Stimulated activated CD4-positive, alpha-beta T cell treated with anti-CD3 and anti-CD28 coated beads, Interleukin-4, amount 100 ng/mL, for 48 hours (primary cell): ENCODE measurements around the gene PHLDA3.

Experiments used
- DNase-seq, 2 donors: peaks; one replicate each; pipeline ENCODE4 v3.0.0-alpha.2; 2020; ENCODE audit warnings: low read depth in 2 of 2

PHLDA3 gene

DNA sequence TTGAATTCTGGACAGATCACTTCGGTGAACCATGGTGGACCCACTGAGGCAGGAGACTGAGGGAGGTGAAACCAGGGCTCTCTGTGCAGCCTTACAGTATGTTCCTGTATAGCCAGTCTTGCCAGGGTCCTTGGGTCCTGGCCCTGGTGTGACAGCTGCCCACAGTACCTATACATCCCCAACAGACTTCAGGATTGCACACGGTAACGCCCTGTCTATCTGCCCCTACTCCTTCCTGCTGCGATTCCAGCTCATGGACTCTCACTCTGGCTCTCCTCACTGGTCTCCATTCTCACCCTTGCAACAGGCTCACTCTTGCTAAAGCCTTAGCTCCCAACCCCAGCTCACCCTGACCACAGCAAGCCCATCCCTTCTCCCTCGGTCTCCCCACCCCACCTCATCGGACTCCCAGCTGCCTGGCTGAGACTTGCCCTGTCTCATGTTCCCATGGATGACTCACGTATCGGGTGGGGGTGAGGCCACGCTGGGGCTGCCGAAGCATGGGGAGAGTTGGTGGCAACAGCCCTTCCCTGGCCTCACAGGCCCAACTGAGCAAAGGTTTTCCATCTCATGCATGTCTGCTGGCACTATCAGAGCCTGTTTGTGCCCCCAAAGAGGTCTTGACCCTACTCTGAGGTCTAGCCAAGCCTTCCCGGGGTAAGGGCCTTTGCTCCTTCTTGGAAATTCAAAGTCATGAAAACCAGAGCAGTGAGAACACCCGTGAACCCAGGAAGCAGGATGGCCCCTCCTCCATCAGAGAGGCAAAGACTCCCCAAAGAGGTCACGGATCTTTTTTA, 7.1 kb downstream of the PHLDA3 start:
- no peak for DNase-seq

DNA sequence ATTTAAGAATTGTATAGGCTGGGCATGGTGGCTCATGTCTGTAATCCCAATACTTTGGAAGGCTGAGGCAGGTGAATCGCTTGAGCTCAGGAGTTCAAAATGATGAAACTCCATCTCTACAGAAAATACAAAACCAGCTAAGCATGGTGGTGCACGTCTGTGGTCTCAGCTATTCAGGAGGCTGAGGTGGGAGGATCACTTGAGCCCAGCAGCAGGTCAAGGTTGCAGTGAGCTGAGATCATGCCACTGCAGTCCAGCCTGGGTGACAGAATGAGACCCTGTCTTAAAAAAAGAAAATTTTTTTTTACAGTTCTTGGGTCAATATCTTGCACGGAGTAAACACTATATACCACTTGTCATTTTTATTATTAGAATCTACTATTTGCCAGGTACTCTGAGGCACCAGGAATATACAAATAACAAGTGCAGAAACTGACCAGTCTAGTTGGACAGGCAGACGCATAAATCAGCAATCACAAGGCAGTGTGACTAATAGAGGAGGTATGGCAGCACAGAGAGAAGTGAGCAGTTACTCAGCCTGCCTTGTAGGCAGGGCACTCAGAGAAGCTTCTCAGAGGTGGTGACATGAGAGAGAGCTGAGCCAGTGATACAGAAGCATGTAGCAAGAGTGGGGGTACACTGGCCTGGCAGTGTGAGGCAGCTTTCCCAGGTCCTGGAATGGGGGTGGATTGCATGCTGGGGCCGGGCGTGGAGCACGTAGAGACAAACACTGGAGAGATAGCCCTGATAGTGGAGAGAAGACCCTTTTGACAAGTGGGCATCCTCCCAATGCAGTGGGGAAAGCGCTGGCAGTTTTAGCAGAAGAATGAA, 8.0 kb downstream of the PHLDA3 start:
- no peak for DNase-seq

DNA sequence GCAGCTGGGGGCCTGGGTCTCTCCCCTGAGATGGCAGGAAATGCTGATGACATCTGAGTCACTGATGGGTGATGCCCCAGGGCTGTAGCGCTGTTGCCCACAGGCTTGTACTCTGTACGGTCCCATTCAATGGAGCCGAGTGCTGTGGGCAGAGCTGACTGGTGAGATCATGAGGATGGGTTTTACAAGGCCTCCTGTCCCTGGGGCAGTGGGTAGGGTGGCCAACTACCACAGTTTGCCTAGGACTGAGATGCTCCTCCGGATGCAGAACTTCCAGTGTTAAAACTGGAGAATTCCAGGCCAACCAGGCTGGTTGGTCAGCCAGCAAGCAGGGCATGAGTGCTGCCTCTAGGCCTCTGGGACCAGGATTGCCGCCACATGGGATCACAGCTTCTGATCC, 9.2 kb downstream of the PHLDA3 start:
- no peak for DNase-seq

DNA sequence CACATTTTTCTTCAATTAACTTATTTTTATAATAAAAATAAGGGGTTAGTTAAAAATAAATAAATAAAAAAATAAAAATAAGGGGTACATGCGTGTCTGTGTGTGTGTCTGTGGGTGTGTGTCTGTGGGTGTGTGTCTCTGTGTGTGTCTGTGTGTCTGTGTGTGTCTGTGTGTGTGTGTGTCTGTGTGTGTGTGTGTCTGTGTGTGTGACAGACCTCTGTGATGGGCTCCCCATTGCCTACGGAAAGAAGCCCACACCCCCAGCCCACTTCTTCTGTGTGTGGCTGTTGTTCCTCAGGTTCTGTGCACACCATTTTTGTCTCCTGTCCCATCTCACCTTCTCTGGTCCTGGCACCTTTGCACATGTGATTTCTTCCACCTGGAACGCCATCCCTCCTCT, 9.9 kb downstream of the PHLDA3 start:
- DNase-seq: no peak

DNA sequence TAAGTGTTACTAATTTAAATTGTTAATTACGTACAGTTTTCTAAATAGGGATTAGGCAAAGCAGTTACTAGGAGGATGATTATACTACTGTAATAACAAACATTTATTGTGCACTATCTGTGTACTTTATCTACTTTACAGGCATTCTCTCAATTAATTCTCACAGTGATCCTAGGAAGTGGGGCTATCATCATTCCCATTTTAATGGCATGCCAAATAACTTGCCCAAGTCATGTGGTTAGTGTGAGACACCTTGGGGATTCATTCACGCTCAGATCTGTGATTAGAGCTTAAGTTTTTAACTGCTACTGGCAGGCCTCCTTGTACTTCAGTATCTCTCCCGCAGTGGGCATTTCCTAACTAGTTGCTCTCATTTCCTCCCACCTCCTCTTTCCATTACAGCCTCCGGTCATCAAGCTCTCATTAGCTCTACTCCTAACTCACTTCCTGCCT, 11.5 kb downstream of the PHLDA3 start:
- DNase-seq: no peak

DNA sequence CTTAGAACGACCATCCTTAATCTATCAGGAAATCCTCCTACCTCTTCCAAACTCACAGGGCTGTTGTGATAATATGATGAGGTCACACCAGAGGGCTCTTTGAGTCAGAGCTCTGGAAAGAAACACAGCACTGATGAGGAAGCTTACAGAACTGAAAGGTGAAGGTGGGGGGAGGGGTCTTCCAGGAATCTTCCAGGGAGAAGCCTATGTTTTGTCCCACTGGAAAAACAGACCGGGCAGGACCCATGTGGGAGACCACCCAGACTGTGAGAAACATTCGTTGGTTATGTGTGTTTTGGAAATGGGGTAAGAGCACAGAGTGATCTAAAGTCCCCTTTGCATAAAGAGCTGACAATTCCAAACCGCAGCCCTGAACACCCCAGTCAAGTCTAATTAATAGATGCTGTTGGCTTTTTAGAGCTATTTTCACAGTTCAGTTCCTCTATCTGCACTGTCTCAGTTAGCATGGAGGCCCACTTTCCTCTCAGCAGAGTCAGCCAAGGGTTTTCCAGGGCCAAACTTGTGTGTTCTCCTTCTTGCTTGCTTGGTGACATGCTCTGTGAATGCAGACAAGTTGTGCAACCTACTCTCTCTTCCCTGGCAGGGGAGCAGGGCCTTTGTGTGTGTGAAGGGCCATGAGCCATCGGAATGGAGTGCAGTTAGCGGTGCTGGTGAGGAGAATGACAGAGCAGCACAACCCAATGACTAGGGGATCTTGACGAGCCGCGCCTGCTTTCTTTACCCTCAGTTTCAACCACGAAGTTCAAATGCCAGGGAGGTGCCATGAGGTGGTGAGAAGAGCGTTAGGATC, 12.3 kb downstream of the PHLDA3 start:
- no peak for DNase-seq

DNA sequence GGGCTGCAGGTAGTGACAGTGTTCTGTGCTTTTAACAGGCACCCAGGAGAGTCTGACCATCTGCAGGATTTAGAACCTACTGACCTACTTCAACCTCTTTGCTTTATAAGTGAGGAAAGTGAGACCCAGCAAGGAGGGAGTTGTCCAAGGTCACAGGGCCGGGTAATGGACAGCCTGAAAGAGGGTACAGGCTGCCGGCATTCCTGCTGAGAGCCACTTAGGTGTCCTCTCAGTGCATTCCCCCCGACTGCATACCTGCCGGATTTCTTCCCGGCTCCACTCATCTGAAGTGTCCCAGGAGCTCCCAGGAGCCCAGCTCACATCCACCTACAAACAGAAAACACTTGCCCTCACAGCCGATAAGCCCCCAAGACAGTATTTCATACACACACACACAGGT, 13.9 kb downstream of the PHLDA3 start:
- no peak for DNase-seq

DNA sequence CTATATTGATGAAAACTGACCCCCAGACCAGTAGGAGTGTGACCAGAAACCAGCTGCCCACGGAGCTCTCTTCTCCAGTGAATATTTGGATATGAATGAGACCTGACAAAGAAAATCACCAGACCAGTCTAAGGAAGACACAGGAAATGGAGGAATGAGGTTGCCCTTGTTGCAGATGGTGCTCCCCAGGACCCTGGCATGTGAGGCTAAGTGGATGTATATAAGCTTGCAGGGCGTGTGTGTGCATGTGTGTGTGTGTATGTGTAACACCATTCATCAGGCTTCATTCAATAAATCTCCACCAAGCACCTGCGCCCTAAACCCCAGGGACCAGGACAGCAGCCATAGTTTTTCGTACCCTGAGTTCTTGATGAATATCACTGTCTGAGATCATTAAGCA, 14.4 kb downstream of the PHLDA3 start:
- DNase-seq: no peak

GRCh38 chr1:201452866-201453265, 16.1 kb downstream of the PHLDA3 start:
- DNase-seq: no peak

DNA sequence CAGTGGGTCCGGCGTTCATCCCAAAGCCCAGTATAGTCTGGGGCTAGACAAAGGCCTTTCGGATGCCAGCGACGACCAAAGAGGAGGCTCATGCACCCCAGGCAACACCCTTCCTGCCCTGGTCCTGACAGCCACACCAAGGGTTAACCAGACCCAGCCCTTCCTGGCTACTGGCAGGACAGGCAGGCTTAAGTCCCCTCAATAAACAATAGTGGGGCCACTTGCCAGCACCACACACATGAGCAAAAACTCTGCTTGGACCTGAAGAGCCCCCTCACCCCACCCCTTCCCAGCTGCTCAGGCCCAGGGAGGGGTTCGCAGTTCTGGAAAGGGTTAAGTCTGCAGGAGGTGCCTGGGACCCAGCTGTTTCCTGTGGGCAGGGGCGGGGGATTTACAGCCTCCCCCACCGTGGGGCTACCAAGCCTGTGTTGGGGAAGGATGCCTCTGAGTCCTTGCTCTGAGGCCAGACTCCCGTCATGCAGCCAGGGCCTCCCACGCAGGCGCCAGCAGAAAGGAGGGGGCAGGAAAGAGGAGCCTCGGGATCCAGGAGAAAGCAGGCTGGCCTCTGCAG, 18.2 kb downstream of the PHLDA3 start:
- DNase-seq: no peak

GRCh38 chr1:201448990-201449389, 20.0 kb downstream of the PHLDA3 start:
- no peak for DNase-seq

DNA sequence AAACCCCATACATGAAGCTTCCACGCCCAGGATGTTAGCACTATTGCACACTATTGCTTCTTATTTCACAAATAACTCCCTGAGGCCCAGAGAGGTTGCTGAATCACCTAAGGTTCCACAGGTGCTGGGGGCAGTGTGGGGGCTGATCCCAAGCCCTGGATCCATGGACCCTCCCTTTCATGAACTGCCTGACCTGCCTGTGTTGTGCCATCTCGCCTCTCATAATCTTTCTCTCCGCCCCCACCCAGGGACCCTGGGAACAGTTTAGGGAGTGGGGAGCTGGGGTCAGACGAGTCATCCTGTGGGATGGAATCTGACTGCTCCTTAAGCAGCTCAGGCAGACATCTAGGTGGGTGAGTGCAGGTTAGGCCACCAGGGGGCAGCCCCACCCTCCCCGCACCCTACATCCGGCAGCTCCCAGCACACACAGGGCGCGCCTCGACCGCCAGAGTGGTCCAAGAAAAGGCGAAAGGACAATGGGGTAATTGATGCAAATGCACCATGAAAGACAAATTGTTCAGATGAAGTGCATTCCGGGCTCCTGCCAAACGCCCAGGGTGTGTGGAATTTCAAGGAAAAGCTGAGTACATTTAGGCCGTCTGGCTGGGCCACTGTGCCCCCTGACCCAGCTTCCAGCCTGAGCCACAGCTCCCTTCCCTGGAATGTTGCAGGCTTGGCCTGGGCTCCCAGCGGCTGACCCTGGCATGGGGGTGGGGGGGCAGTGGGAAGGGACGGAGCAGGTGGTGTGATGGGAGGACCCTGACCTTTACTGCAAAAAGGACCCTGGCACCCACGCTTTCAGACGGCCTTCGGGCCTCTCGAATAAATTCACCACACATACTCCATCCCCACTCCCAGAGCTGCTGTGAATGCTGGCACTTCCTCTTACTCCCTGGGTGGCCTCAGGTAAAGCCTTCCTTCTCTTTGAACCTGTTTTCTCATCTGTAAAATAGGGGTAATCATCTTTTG, 20.8 kb downstream of the PHLDA3 start:
- peak; percentile 58 for DNase-seq

GRCh38 chr1:201445310-201445709, 23.7 kb downstream of the PHLDA3 start:
- DNase-seq: no peak

DNA sequence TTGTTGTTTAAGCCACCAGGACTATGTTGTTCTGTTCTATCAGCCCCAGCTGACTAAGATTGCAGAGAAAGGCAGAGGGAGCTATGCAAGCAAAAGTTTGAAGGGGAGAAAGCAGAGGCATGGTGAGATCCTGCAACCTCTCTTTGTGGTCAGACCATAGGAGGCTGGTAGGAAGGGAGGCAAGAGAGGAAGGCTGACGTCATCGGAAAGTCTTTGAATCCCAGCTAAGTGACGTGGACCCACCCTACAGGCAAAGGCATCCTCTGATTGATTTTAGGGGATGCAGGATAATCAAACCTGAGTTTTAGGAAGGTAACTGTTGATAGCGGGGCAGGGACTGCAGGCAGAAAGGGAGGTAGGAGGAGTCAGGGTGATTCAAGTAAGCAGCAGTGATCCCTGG, 24.2 kb downstream of the PHLDA3 start:
- no peak for DNase-seq

GRCh38 chr1:201443747-201444146, 25.2 kb downstream of the PHLDA3 start:
- DNase-seq: no peak

DNA sequence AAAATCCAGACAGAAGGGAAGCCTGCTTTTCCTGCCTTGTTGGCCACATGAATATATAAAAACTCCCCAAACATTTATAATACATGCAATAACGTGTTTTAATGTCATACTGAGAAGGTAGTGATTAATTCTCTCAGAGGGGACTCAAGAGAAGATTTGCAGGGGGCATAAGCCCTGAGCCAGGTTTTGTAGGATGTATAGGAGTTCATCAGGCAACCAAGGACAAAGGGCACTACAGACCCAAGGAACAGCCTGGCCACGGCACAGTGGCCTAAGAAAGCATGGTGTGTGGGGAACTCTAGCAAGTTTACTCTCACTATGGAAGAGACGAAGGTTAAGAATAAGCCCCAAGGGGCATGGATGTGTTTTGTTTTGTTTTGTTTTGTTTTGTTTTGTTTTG, 32.0 kb downstream of the PHLDA3 start:
- no peak for DNase-seq

DNA sequence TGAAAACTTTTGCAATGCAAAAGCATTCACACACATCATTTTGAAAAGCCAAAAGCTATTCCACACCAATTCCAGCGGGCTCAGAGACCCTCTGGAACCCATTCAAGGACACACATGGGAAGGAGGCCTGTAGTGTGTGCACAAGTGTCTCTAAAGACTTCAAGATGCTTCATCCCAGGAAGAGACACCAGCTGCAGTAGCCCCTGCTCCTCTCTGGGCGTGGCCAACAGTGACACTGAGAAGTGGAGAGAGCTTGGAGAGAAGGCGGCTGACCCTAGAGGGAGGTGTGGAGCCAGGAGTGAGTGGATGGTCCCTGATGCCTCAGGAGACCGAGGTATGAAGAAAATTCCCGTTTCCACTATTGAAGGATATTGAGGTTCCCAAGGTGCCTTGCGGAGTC, 32.6 kb downstream of the PHLDA3 start:
- DNase-seq: no peak

DNA sequence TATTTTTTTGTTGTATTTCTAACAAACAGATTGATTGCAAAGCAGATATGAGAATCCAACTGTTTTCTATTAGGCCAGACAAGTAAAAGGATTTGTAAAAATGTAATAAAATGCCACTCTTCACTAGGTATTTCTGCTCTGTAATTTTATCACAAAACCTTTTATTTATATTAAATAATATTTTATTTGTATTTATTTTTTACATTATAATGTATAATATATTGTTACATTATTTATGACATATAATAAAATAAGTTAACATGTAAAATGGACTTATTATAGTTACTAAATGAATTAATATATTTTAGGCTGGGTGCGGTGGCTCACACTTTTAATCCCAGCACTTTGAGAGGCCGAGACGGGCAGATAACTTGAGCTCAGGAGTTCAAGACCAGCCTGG, 34.7 kb downstream of the PHLDA3 start:
- DNase-seq: no peak

- DNase-seq: no peak
Measured at GRCh38 chr1:201433609-201434008, 35.4 kb downstream of the PHLDA3 start.

GRCh38 chr1:201430776-201431175, 38.2 kb downstream of the PHLDA3 start:
- no peak for DNase-seq
